Esophagus squamous epithelium (tissue), 5 donors: ENCODE data around the gene OR1A1. TPM values are rescaled to one million over a fixed set of nuclear protein-coding genes. Genes with fewer than 3 reads are reported as not detected.

ENCODE experiments used
- DNase-seq: peaks from one replicate; lab custom pipeline; 2025; lab: John Stamatoyannopoulos, UW
- H3K27ac ChIP-seq, 4 donors: fragments of 200-600 bp; sonication (generic); one replicate each; pipeline ENCODE4 v1.5.1; 2016 to 2019; ENCODE audit warnings: mild to moderate bottlenecking in 1 of 4
- H3K27me3 ChIP-seq, 4 donors: fragments of 200-600 bp; sonication (generic); 1 replicate in 3 of 4; 2 replicates in 1 of 4; pipeline versions ENCODE4 v1.5.1 to v1.6.0; 2017 to 2021; ENCODE audit warnings: antibody characterized with exemption in 1 of 4
- H3K36me3 ChIP-seq, 3 donors: fragments of 200-600 bp; sonication (generic); one replicate each; pipeline ENCODE4 v1.5.1; 2016 to 2019
- H3K4me1 ChIP-seq, 3 donors: fragments of 200-600 bp; sonication (generic); one replicate each; pipeline ENCODE4 v1.5.1; 2017 to 2019
- H3K4me3 ChIP-seq, 4 donors: fragments of 200-600 bp; sonication (generic); 1 replicate in 3 of 4; 2 replicates in 1 of 4; pipeline ENCODE4 v1.5.1; 2016 to 2019; ENCODE audit warnings: mild to moderate bottlenecking in 2 of 4, moderate library complexity in 1 of 4
- H3K9me3 ChIP-seq, 3 donors: fragments of 200-600 bp; sonication (generic); one replicate each; pipeline ENCODE4 v1.5.1; 2016 to 2019
- POLR2A ChIP-seq, 4 donors: fragments of 450-650 bp; IDR thresholded peaks; one replicate each; pipeline ENCODE4 v1.6.1; 2017; ENCODE audit warnings: antibody characterized with exemption in 4 of 4, mild to moderate bottlenecking in 4 of 4, moderate library complexity in 3 of 4
- WGBS, 2 donors: methylation state at CpG; one replicate each; pipeline ENCODE4 v1.1.5; 2018; 5-methylcytosine and 5-hydroxymethylcytosine counted together
- intact Hi-C: fragments of 100-400 bp; cut with DNase I; formaldehyde crosslinking; loops from one replicate; pipeline ENCODE4 v1.15.0; 2022
- total RNA-seq, 4 donors: library from RNA; depleted of rRNA; stranded (reverse); fragments of >200 nt; gene quantifications; one replicate each; pipeline ENCODE4 v1.1.0, GENCODE V29; 2016
- TF ChIP-seq, protein P1 (sequence below), 6 experiments: fragments of 450-650 bp in 4 of 6; fragments of 200-600 bp in 2 of 6; sonication (generic) in 2 of 6; IDR thresholded peaks; one replicate each; pipeline ENCODE4 v1.5.1; 2016 to 2019; ENCODE audit warnings: antibody characterized with exemption in 6 of 6, mild to moderate bottlenecking in 4 of 6, moderate library complexity in 4 of 6
- donor health status: DM: yes; HTN: yes; CAD: no.

OR1A1 gene, protein sequence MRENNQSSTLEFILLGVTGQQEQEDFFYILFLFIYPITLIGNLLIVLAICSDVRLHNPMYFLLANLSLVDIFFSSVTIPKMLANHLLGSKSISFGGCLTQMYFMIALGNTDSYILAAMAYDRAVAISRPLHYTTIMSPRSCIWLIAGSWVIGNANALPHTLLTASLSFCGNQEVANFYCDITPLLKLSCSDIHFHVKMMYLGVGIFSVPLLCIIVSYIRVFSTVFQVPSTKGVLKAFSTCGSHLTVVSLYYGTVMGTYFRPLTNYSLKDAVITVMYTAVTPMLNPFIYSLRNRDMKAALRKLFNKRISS
- total RNA-seq, result not detected

DNA sequence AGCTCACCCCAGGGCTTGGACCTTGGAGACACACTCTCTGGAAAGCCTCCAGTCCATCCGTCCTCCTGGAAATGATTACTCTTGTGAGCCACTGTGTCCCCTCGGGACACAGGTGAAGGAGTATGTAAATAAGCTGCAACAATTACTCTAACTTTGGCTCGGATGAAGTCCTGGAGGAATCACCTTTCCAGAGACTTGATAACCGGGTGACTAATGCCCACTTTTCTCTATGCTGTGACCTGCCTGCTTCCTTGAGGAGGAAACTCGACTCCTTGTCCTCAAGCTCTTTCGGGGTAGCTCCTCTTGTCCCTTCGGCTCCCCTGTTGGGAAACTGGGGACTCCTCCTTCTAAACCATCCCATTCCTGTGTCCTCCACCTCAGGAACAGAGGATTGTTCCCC is at the start of gene OR1A1:
Gene OR1A1 (plus strand): TSS at position 301 of the 400 bp plus-strand sequence. CDS start 7,954 bp downstream, outside the sequence.
- no peak within 1 kb of the TSS for H3K27ac ChIP-seq
- no peaks in the 10 kb centered on the region for H3K27me3 ChIP-seq
- H3K36me3 ChIP-seq, result no peaks in the 10 kb centered on the region
- DNase-seq, result no peak
- H3K4me3 ChIP-seq, result no peak within 1 kb of the TSS
- intact Hi-C loops, result no loop called here
- 44 to 59% methylated on average over 5 to 7 of the region's 7 CpGs for WGBS, 2 donors
- peaks cover 0 to under 1% (median 0%) of the 10 kb centered on the region in 3 donors for H3K9me3 ChIP-seq
- no peaks in the 10 kb centered on the region for H3K4me1 ChIP-seq
- TF ChIP-seq POLR2A (IDR thresholded peaks at IDR 0.05), result no peak

DNA sequence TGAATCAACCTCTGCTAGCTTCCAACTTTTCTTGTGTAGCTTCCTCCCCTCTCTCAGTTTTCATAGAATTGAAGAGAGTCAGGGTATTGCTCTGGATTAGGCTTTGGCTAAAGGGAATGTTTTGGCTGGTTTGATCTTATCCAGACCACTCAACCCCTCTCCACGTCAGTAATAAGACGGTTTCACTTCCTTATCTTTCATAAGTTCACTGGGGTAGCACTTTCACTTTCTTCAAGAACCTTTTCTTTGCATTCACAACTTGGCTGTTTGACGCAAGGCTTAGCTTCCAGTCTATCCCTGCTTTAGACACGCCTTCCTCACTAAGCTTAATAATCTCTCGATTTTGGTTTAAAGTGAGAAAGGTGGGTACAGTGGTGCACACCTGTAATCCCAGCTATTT is 39.9 kb upstream of the OR1A1 start:
- Histone ChIP-seq H3K4me3 (no peak overlapping the region), H3K4me1 (no peaks in the 10 kb centered on the region), H3K9me3 (peaks cover 0 to 19% (median 8%) of the 10 kb centered on the region in 3 donors), H3K27ac (no peak overlapping the region), H3K27me3 (peaks cover 0 to 24% (median 0%) of the 10 kb centered on the region in 4 donors), H3K36me3 (no peaks in the 10 kb centered on the region)
- DNase-seq, result no peak
- intact Hi-C loops, result no loop called here
- TF ChIP-seq POLR2A (IDR thresholded peaks at IDR 0.05), result no peak
- TF ChIP-seq, protein P1, sequence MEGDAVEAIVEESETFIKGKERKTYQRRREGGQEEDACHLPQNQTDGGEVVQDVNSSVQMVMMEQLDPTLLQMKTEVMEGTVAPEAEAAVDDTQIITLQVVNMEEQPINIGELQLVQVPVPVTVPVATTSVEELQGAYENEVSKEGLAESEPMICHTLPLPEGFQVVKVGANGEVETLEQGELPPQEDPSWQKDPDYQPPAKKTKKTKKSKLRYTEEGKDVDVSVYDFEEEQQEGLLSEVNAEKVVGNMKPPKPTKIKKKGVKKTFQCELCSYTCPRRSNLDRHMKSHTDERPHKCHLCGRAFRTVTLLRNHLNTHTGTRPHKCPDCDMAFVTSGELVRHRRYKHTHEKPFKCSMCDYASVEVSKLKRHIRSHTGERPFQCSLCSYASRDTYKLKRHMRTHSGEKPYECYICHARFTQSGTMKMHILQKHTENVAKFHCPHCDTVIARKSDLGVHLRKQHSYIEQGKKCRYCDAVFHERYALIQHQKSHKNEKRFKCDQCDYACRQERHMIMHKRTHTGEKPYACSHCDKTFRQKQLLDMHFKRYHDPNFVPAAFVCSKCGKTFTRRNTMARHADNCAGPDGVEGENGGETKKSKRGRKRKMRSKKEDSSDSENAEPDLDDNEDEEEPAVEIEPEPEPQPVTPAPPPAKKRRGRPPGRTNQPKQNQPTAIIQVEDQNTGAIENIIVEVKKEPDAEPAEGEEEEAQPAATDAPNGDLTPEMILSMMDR (IDR thresholded peaks at IDR 0.05), result no peak
- 42 to 64% methylated on average over 5 of the region's 5 CpGs for WGBS, 2 donors

DNA sequence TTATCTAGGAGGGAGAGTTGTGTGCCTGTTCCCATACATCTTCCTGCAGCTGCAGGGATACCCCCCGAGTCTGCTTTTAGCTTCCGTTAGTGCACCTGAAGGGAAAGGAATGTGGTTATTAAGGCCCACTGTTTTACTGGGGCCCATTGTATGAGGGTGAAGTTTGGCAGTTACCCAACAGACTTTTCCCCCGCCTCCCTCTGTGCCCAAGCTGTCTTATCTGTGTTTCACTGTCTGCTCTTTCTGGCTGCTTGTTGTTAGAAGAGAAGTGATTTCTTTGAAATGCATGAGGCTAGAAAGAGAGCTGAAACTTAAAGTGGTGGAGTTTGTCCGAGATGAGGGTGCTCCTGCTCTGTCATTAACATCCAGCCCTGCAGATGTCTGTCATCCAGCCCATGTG is 17.5 kb upstream of the OR1A1 start:
- Histone ChIP-seq H3K27me3 (peaks cover 0 to 11% (median 0%) of the 10 kb centered on the region in 4 donors), H3K36me3 (no peaks in the 10 kb centered on the region), H3K27ac (no peak overlapping the region), H3K9me3 (no peaks in the 10 kb centered on the region), H3K4me1 (no peaks in the 10 kb centered on the region), H3K4me3 (no peak overlapping the region)
- intact Hi-C loops, result no loop called here
- 21 to 30% methylated on average over 4 of the region's 4 CpGs for WGBS, 2 donors
- no peak for TF ChIP-seq POLR2A (IDR thresholded peaks at IDR 0.05)
- TF ChIP-seq, protein P1 (IDR thresholded peaks at IDR 0.05), result no peak
- no peak for DNase-seq

DNA sequence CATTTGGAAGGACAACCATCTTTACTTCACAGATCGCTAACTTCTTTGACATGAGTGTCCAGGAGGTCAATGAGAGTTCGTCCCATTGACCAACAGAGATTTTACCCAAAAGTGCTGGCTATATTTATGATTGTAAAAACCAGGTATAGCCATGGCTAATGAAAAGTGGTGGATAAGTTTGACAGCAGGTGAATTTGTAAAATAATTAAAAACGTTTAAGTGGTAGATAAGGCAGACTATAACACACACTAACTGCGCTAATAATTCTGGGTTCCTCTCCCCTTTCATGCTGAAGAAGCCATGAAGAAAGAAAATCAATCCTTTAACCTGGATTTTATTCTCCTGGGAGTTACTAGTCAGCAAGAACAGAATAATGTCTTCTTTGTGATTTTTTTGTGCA is 10.2 kb upstream of the OR1A1 start, which contains the start of gene OR1A2:
Gene OR1A2 (plus strand): TSS at position 301 of the 400 bp plus-strand sequence. CDS start 0 bp downstream, at position 301.
- intact Hi-C loops, result no loop called here
- Histone ChIP-seq H3K36me3 (no peaks in the 10 kb centered on the region), H3K27ac (no peak within 1 kb of the TSS), H3K9me3 (peaks cover 0 to 10% (median 0%) of the 10 kb centered on the region in 3 donors), H3K4me3 (no peak within 1 kb of the TSS), H3K4me1 (no peaks in the 10 kb centered on the region), H3K27me3 (peaks cover 0 to 36% (median 0%) of the 10 kb centered on the region in 4 donors)
- no peak for TF ChIP-seq POLR2A (IDR thresholded peaks at IDR 0.05)
- TF ChIP-seq, protein P1 (IDR thresholded peaks at IDR 0.05), result no peak
- no peak for DNase-seq
- 68 to 77% methylated on average over 4 of the region's 4 CpGs for whole genome bisulfite sequencing, 2 donors

DNA sequence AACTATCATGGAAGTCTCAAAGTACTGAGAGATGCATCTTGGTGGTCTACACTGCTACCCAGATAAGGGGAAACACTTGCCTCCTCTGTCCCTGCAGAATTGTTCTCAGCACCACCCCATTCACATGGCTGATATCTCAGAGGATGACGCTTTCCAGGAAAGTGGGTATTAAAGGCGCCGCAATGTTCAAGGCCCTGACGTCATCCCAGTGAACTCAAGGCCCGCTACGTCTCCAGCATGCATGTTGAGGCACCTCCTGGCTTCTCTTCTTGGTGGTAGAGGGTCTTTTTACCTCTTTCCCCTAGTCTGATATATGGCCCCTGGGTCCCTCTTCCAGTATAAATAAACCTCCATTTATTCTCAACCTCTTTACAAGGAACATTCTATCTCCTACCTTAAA is 1.0 kb downstream of the OR1A1 start:
- Histone ChIP-seq H3K27ac (no peak overlapping the region), H3K27me3 (no peaks in the 10 kb centered on the region), H3K4me1 (no peaks in the 10 kb centered on the region), H3K9me3 (no peaks in the 10 kb centered on the region), H3K4me3 (no peak overlapping the region), H3K36me3 (no peaks in the 10 kb centered on the region)
- TF ChIP-seq POLR2A (IDR thresholded peaks at IDR 0.05), result no peak
- TF ChIP-seq, protein P1 (IDR thresholded peaks at IDR 0.05), result no peak
- intact Hi-C loops, result no loop called here
- no peak for DNase-seq
- 80 to 93% methylated on average over 6 of the region's 6 CpGs for WGBS, 2 donors
